HG02884 (cell line): ENCODE results near the gene PRKCI.
"Not testable (repeated sequence)": the region's sequence is repeated elsewhere in the genome, so short reads cannot be mapped to it uniquely, and the experiment has no call there.

ENCODE experiments used
- ATAC-seq: cut with Tn5 transposase; IDR thresholded peaks from one replicate; pipeline ENCODE4 v1.9.1; 2021; ENCODE audit warnings: mild to moderate bottlenecking, moderate library complexity; ENCODE audit not compliant: unreplicated experiment

PRKCI gene

DNA sequence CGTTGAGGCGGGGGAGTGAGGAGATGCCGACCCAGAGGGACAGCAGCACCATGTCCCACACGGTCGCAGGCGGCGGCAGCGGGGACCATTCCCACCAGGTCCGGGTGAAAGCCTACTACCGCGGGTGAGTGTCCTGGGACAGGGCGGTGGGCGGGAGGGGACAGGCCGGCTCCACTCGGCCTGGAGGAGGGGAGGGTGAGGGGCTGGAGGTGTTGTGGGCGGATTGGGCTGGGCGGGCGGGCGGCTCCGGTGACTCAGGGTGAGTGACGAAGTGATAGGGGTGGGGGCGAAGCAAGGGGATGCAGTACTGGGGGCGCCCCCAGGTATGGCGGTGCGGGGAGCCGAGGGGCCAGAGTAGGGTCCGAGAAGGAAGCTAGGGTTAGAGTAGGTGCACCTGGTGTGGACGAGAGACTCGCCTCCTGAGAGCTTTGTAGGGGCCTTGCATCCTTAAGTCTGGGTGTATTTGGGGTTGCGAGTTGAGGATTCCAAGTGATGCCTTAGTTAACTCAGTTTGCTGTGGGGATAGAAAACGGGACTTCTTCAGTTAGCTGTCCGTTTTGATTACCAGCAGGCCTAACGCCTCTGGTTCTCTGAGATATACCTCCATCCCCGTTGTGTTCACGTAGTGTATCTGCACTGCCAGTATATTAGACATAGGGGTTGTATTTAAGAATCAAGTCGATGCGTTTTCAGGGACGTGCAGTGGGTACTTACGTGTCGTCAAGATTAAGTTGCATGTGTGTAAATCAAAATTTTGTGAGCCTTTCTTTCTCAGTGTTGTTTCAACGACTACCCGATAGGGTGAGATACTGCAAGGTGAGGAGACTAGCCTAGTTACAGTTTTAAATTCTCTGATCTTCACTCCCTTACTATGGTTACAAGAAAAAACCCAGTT, 670 bp downstream of the PRKCI start:
- ATAC-seq = peak; percentile 29

DNA sequence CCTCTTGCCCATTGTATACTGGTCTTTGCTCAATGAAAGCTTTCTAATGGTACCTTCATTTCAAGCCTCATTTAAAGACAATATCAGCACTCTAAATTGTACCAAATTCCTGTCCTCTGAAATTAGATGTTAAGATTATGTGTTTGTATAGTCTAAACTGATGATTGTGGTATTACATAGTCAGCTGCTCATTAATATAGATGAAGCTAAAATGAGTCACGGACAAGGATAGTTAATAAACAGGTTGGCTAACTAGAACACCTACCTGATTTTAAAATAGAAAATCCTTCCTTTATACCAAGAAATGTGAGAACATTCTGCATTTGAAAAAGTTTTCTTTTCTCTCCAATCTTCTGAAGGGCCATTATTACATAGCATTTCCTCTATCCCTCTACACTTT, 2.9 kb downstream of the PRKCI start:
- no peak for ATAC-seq

DNA sequence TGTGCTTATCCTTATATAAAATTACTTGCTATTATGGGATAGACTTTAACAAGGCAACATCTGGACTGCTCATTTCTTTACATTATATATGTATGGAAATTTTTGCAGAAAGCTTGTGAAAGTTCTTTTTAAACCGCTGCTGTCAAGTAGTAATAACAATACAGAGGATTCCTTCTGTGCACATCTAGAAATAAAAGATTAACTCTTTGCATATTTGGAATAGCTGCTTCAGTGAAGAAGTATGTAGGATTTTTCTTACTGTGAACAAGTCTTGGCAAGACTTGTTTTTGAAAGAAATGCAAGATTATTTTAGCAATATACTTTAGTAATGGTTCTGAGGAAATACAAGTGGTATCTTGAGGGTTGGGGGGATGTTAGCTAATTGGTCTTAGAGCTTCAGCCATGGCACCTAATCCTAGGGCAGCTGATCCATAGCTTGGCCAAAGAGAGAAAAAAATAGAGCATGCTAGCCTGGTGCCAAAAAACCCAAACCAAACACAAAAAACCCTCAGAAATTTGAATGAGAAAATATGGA, 4.3 kb downstream of the PRKCI start:
- no peak for ATAC-seq

DNA sequence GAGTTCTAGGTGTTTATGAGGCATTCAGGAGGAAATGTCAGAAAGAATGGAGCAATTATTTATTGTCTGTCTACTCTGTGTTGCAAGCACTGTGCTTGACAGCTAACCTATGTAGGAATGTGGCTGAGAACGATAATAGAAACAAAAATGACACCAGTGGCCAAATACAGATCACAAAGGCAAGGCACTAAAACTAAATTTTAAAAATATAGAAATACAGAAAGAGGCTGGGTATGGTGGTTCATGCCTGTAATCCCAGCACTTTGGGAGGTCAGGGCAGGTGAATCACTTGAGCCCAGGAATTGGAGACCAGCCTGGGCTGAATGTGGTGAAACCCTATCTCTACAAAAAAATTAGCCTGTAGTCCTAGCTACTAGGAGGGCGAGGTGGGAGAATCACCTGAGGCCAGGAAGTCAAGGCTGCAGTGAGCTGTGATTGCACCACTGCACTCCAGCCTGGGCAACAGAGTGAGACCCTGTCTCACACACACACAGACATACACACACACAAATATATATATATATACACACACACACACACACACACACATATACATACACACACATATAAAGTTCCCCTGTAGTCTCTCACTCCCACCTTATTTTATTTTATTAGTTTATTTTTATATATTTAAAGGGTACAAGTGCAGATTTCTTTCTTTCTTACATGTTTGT, 6.0 kb downstream of the PRKCI start:
- no peak for ATAC-seq

DNA sequence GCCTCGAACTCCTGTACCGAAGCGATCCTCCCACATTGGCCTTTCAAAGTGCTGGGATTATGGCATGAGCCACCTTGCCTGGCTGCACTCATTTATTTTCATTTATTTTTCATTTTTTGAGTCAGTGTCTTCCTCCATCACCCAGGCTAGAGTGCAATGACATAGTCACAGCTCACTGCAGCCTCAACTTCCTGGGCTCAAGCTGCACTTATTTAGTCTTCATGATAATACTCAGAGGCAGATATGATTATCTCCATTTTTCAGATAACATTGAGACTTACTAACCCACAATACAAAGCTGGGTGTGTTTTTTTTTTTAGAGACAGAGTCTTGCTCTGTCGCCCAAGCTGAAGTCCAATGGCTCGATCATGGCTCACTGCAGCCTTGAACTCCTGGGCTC, 10.0 kb downstream of the PRKCI start:
- no peak for ATAC-seq

DNA sequence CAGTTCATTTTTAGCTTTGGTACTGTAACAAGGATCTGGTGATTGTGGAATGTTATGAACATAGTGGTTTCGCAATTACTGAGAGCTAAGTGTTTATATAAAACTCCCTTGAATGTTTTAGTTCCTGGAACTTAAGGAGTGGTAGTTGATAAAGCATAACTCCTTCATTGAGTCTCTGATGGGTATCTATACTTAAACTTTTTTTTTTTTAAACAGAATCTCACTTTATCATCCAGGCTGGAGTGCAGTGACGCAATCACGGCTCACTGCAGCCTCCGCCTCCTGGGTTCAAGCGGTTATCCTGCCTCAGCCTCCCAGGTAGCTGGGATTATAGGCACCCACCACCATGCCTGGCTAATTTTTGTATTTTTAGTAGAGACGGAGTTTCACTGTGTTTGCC, 11.3 kb downstream of the PRKCI start:
- no peak for ATAC-seq

DNA sequence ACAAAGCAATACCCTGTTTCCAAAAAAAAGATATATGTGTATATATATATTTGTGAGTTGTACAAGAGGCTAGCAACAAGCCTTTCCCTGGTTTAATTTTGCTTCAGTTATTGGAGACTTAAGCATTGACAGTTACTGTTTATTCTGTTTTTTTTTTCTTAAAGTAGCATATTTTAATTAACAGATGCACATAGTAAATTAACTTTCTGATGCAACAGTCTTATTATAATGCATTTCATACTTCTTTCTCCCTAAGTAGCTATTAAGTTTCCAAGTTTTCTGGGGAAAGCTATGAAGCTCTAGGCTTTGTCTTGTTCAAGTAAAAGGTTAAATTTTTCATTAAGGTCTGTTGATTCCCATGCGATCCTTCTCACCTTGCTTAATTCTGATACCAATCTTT, 17.9 kb downstream of the PRKCI start:
- no peak for ATAC-seq

DNA sequence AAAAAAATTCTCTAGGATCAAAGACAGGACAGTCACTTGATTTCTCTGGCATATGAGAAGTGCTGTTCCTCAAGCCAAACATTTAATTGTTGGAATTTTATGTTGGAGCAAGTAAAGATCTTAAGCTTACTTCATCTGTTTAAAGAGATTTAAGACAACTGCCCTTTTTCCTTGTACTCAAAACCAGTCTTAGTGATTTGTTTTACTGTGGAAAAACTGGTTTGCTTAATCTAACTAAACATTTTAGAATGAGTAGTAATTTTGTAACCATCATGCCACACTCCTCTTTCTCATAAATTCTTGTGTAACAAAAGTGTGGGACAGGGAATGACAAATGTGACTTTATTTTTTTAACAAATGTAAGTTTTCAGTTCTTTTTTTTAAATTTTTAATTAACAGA, 18.4 kb downstream of the PRKCI start:
- no peak for ATAC-seq

DNA sequence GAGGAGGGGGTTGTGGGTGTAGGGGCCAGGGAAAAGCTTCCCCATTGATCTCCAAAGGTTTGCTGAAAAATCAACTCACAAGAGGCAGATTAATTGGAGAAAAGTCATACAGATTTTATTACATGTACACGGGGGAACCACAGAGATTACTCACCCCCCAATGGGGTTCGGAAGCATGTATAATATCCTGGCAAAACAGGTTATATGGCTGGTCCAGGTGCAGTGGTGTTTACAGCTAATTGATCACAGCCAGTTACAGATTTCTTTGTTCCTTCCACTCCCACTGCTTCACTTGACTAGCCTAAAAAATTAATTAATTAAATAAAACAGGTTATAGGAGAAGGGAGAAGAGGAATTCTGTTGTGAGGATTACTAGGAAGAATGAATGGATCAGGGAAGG, 22.4 kb downstream of the PRKCI start:
- no peak for ATAC-seq

DNA sequence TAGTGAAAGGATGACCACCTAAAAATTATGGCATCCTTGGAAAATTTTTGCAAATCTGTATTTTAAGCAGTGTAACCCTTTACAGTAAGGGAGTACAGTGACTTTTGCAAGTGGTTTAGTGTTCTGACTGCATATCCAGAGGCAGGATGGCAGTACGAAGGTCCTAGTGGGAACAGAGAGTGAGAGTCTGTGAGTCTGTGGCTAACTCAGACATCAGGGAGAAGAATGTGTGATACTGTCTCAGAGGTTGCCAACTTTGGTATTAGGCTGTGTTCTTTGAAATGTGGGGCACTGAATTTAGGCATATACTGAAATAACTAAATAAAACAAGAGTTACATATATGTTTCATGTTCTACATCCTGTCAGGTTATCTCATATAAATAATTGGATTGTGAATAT, 25.7 kb downstream of the PRKCI start:
- ATAC-seq = no peak

DNA sequence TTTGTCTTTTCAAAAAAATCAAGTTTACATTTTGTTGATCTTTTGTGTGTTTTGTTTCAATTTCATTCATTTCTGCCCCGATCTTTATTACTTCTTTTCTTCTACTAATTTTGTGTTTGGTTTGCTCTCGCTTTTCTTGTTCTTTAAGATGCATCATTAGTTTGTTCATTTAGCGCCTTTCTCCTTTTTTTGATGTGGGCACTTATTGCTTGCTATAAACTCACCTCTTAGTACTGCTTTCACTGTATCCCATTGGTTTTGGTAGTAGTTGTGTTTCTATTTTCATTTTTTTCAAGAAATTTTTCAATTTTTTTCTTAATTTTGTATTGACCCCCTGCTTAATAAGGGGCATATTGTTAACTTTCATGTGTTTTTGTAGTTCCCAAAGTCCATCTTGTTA, 34.4 kb downstream of the PRKCI start:
- ATAC-seq = no peak

DNA sequence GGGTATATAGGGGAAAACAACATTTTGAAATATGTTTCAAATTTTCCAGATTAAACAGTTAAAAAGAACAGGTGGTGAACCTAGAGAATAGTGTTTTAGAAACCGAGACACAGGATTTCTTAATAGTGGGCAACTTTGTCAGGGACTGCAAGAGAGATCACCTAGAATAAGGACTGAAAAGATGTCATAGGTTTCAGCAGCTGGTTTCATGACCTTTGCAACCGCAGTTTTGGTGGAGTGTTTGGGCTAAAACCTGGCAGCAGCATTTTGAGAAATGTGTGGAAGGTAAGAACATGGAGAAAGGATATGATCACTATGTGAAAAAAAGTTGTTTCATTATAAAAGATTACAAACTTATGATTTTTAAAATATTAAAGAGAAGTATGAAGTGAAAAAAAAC, 34.9 kb downstream of the PRKCI start:
- peak; percentile 40 for ATAC-seq

DNA sequence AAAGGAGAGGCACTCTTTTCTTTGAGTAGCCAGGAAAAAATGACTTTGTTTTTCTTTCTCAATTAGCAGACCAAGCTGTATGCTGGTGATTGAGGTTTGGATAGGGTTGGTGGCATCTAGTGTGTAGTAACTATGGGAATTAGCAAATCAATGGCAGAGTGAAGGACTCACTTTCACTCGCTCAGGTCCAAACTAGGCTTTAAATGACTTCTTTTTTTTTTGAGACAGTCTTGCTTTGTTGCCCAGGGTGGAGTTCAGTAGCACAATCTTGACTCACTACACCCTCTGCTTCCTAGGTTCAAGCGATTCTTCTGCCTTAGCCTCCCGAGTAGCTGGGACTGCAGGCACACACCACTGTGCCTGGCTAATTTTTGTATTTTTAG, 35.9 kb downstream of the PRKCI start:
- ATAC-seq = no peak

DNA sequence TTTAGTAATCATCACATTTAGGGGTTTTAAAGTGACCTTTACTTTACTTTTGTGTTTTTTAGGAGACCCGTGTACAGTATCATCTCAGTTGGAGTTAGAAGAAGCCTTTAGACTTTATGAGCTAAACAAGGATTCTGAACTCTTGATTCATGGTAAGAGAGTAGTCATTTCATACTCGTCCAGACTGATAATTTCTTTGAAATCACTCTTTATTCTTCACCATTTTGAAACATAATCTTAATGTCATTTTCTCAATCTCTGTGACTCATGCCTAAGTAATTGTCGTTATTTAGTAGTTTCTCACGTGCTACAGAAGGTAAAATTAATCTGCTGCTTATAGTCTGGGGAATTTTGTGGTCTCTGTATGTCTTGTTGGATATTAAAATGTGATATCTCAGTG, 37.7 kb downstream of the PRKCI start:
- no peak for ATAC-seq

DNA sequence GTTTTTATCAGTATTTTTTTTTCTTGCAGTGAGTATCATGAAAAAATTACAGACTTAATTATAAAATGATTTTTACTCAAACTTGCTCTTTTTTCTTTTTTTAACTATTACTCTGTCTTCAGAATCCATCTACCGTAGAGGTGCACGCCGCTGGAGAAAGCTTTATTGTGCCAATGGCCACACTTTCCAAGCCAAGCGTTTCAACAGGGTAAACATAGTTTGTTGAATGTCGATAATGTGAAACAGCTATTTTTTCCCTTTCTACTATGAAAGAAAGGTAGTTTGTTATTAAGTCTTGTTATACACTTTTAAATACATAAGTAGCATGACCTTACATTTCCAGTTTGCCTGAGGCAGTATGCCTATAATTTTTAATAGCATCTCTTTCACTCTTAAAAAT, 45.6 kb downstream of the PRKCI start:
- ATAC-seq = no peak

DNA sequence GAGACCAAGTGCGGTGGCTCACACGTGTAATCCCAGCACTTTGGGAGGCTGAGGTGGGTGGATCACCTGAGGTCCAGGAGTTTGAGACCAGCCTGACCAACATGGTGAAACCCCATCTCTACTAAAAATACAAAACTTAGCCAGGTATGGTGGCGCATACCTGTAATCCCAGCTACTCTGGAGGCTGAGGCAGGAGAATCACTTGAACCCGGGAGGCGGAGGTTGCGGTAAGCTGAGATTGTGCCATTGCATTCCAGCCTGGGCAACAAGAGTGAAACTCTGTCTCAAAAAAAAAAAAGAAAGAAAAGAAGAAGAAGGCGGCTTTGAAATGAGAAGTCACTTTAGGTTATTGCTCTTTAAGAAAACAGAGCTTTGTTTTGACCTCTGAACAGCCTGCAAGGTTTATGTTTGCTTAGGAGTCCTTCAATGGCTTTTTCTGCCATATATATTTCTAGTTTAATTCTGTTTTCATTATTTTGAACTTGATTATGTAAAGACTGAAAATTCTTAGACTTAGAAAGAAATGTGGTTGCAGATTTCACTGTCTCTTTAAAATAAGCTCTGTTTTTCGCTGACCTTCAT, 47.5 kb downstream of the PRKCI start:
- not testable (repeated sequence) for ATAC-seq

DNA sequence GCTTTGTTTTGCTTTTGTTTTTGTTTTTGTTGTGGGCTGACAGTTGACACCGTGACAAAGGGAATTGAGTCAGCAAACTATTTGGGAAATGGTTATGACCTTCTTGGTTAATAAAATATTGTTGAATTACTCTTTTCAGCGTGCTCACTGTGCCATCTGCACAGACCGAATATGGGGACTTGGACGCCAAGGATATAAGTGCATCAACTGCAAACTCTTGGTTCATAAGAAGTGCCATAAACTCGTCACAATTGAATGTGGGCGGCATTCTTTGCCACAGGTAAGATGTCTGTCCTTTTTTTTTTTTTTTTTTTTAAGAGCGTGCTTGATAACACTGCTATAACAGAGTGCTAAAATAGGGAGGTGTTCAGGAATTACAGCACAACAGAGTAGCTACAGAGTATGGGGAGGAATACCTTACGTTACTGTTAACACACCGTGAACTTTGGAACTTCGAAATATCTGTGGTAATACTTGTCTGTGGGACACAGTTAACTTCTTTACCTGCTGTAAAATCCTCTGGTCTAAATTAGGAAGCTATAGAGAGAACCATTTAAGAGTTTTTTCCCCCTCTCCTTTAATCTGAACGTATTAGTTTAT, 48.2 kb downstream of the PRKCI start:
- no peak for ATAC-seq

DNA sequence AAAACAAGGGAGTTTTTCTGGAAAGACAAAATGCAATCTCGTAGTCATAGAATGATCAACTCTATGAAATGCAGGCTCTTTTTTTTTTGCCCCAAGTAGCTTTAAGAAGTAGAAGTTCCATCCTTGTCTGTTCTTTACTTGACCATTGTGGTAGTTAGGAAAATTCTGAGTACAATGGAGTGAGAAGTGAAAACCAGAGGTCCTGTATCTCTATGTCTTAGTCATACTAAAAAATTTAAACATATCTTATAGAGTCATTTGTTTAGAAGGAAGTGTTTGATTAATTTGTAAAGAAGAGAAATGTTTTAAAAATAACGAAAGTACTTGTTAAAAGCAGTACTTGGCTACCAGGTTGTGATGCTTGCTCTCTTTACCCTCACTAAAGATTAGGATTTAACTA, 52.4 kb downstream of the PRKCI start:
- ATAC-seq = no peak

DNA sequence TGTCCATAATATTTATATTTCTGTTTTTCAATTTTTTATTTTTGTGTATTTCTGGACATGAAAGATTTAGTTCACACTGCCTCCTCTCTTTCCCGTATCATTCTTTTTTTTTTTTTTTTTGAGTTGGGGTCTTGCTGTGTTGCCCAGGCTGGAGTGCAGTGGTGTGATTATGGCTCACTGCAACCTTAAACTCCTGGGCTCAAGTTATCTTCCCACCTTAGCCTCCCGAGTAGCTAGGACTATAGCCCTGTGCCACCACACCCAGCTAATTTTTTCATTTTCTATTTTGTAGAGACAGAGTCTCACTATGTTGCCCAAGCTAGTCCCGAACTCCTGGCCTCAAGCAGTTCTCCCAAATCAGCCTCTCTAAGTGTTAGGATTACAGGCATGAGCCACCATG, 53.6 kb downstream of the PRKCI start:
- ATAC-seq = no peak

DNA sequence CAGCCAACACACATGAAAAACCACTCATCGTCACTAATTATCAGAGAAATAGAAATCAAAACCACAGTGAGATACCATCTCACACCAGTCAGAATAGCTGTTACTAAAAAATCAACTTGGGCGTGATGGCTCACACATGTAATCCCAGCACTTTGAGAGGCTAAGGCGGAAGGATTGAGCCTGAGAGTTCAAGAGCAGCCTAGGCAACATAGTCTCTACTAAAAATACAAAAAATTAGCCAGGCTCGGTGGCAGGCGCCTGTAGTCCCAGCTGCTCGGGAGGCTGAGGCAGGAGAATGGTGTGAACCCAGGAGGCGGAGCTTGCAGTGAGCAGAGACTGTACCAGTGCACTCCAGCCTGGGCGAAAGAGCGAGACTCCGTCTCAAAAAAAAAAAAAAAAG, 55.1 kb downstream of the PRKCI start:
- ATAC-seq = not testable (repeated sequence)

DNA sequence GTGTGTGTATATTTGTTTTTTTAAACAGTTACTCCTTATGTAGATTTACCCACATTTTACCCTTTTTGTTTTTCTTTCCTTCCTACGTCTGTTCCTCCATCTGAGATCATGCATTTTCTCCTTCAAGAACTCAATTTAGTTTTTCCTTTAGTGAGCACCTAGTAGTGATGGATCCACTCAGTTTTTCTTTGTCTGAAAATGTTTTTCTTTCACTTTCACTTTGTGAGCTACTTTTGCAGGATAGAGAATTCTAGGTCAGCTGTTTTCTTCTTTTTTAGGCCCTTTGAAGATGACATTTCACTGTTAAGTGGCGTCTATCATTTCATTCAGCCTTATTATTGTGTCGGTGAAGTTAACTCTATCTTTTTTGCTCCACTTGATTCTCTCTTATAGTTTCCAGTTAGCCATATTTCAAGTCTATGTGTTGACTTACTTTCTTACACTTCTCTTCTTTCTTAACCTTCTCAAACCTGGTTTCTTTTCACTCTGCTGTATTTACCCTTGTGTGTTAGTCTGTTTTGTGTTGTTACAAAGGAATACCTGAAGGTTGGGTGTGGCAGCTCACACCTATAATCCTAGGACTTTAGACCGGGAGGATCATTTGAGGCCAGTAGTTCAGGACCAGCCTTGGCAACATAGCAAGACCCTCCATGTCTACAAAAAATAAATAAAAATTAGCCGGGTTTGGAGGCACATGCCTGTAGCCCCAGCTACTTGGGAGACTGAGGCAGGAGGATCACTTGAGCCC, 55.8 kb downstream of the PRKCI start:
- no peak for ATAC-seq
